K562 (cell line): Measurements from ENCODE around the gene WDR47.

Experiments
- CTCF ChIP-seq, 3 experiments: IDR thresholded peaks in 2 of 3; conservative IDR thresholded peaks in 1 of 3; 2 replicates each; pipeline ENCODE4 v1.5.1; 2011 to 2012; ENCODE audit warnings: low read length in 3 of 3, mild to moderate bottlenecking in 3 of 3, control low read depth in 2 of 3, improper control_type of control experiment in 1 of 3, inconsistent platforms in 1 of 3, low read depth in 1 of 3, mixed read lengths in 1 of 3, moderate library complexity in 1 of 3; ENCODE audit not compliant: insufficient read depth in 2 of 3
- GTF2F1 ChIP-seq: IDR thresholded peaks from 2 replicates; pipeline ENCODE4 v1.6.1; 2011; ENCODE audit warnings: low read depth, low read length, improper control_type of control experiment
- MCM7 ChIP-seq, 2 experiments: fragments of 450-650 bp; IDR thresholded peaks; 2 replicates each; pipeline ENCODE4 v1.6.1; 2016 to 2018
- ZNF12 ChIP-seq: sonication (generic); formaldehyde crosslinking; IDR thresholded peaks from 2 replicates; pipeline ENCODE4 v1.4.0; 2020; ENCODE audit warnings: mild to moderate bottlenecking, missing genetic modification reagents
- TF ChIP-seq, protein P1 (sequence below): fragments of 450-650 bp; conservative IDR thresholded peaks from 2 replicates; pipeline ENCODE4 v1.6.1; 2016; ENCODE audit warnings: missing genetic modification characterization, low read depth, mild to moderate bottlenecking, control low read depth, missing compliant biosample characterization

GRCh38 chr1:109025694-109026093 lies 16.2 kb downstream of the WDR47 start:
- TF ChIP-seq MCM7 (IDR thresholded peaks at IDR 0.05) = no peak
- TF ChIP-seq, protein P1, sequence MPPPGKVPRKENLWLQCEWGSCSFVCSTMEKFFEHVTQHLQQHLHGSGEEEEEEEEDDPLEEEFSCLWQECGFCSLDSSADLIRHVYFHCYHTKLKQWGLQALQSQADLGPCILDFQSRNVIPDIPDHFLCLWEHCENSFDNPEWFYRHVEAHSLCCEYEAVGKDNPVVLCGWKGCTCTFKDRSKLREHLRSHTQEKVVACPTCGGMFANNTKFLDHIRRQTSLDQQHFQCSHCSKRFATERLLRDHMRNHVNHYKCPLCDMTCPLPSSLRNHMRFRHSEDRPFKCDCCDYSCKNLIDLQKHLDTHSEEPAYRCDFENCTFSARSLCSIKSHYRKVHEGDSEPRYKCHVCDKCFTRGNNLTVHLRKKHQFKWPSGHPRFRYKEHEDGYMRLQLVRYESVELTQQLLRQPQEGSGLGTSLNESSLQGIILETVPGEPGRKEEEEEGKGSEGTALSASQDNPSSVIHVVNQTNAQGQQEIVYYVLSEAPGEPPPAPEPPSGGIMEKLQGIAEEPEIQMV (tag) = no peak
- TF ChIP-seq CTCF (IDR thresholded peaks at IDR 0.05 in 2 of 3, conservative IDR thresholded peaks at IDR 0.05 in 1 of 3; ENCODE audit: insufficient read depth in 2 of 3, low read depth in 1 of 3, low read length in 3 of 3) = no peak
- no peak for TF ChIP-seq ZNF12 (CRISPR knock-in tag)
- TF ChIP-seq GTF2F1 = no peak
